GM18951 (cell line): ENCODE results near the gene PCDHGA5.
"Not testable (repeated sequence)": the region's sequence is repeated elsewhere in the genome, so short reads cannot be mapped to it uniquely, and the experiment has no call there.

Experiments used
- POLR2A ChIP-seq: IDR thresholded peaks from 4 replicates; pipeline ENCODE4 v1.6.1; 2011; ENCODE audit warnings: mild to moderate bottlenecking; ENCODE audit not compliant: insufficient read length, insufficient read depth; ENCODE audit errors: extremely low read depth
- in situ Hi-C: fragments of 300-500 bp; cut with MboI; formaldehyde crosslinking; loops from one replicate; pipeline ENCODE4 v1.12.0; 2022; ENCODE audit warnings: low sequenced_read_pairs, mixed read lengths, inconsistent platforms; ENCODE audit not compliant: unreplicated experiment

The PCDHGA5 gene

GRCh38 chr5:141363952-141364660 lies at the start of gene PCDHGA5:
PCDHGA5 (plus strand) TSS chr5:141364162; CDS start chr5:141364331, 169 bp downstream.
- no peak for TF ChIP-seq POLR2A
- in situ Hi-C loops: no loop called here

GRCh38 chr5:141316963-141317362 lies 47.0 kb upstream of the PCDHGA5 start:
- in situ Hi-C loops: not testable (repeated sequence)

GRCh38 chr5:141319202-141319601 lies 44.8 kb upstream of the PCDHGA5 start:
- in situ Hi-C loops: no loop called here
- TF ChIP-seq POLR2A: no peak

GRCh38 chr5:141319699-141320098 lies 44.3 kb upstream of the PCDHGA5 start:
- in situ Hi-C loops: no loop called here
- no peak for TF ChIP-seq POLR2A

- in situ Hi-C loops: no loop called here
- peak; percentile 98 for TF ChIP-seq POLR2A
These were observed 43.5 kb upstream of the PCDHGA5 start, which contains the start of gene TAF7 for GRCh38 chr5:141320225-141321169. TAF7 (minus strand) TSS chr5:141320784; CDS start chr5:141320044, 740 bp downstream.

- no peak for TF ChIP-seq POLR2A
- in situ Hi-C loops: no loop called here
These were observed 41.7 kb upstream of the PCDHGA5 start for GRCh38 chr5:141322261-141322660.

GRCh38 chr5:141326088-141326854 lies 37.7 kb upstream of the PCDHGA5 start:
- TF ChIP-seq POLR2A: no peak
- in situ Hi-C loops: no loop called here

GRCh38 chr5:141328231-141328630 lies 35.7 kb upstream of the PCDHGA5 start:
- in situ Hi-C loops: no loop called here

GRCh38 chr5:141330299-141331080 lies 33.5 kb upstream of the PCDHGA5 start, which contains the start of gene PCDHGA1:
PCDHGA1 (plus strand) TSS chr5:141330514.
- in situ Hi-C loops: no loop called here
- TF ChIP-seq POLR2A: no peak

More at GRCh38 chr5:141328231-141328630, 35.7 kb upstream of the PCDHGA5 start:
- TF ChIP-seq POLR2A: no peak

GRCh38 chr5:141332571-141332970 lies 31.4 kb upstream of the PCDHGA5 start:
- in situ Hi-C loops: not testable (repeated sequence)

- in situ Hi-C loops: no loop called here
- TF ChIP-seq POLR2A: no peak
These were observed 25.2 kb upstream of the PCDHGA5 start, which contains the start of gene PCDHGA2 for GRCh38 chr5:141338538-141339306. PCDHGA2 (plus strand) TSS chr5:141338760.

GRCh38 chr5:141340781-141341354 lies 23.1 kb upstream of the PCDHGA5 start:
- in situ Hi-C loops: not testable (repeated sequence)
